B cell (primary cell): ENCODE measurements around the gene SETD6. TPM values are rescaled to one million over a fixed set of nuclear protein-coding genes. Genes with fewer than 3 reads are reported as not detected.
A peak's percentile ranks its signal among the peaks of the same experiment; 100 is the strongest.

Experiments
- ATAC-seq: fragments of 200-7000 bp; cut with Tn5 transposase; one replicate; pipeline ENCODE4 v1.10.0; 2021; ENCODE audit warnings: low read depth, mild to moderate bottlenecking, moderate number of reproducible peaks, moderate library complexity
- CTCF ChIA-PET: fragments of 350-600 bp; sonication (Branson Sonifier 250); formaldehyde crosslinking; loops from one replicate; lab custom pipeline; 2021; ENCODE audit warnings: antibody characterized with exemption, inconsistent platforms; lab: Charles Lee
- POLR2A ChIA-PET: fragments of 350-600 bp; sonication (Branson Sonifier 250); formaldehyde crosslinking; loops from one replicate; lab custom pipeline; 2021; ENCODE audit warnings: antibody characterized with exemption; lab: Charles Lee
- DNase-seq: peaks from one replicate; pipeline ENCODE4 v3.0.0; 2013
- H2AFZ ChIP-seq: 2 replicates; pipeline ENCODE4 v1.6.1; 2012; ENCODE audit warnings: mild to moderate bottlenecking, low read depth, low read length; ENCODE audit not compliant: insufficient read depth, poor library complexity, severe bottlenecking
- H3K27ac ChIP-seq, 2 donors: 1 replicate in 1 of 2; 2 replicates in 1 of 2; pipeline ENCODE4 v1.5.1; 2012 to 2013; ENCODE audit warnings: low read length in 2 of 2, mild to moderate bottlenecking in 2 of 2, moderate library complexity in 1 of 2
- H3K27me3 ChIP-seq, 4 experiments: fragments of 200-600 bp in 1 of 4; sonication (generic) in 1 of 4; replicated peaks in 1 of 4; 1 replicate in 2 of 4; 2 replicates in 2 of 4; pipeline versions ENCODE4 v1.6.1 to v1.7.0; 2013 to 2016; ENCODE audit warnings: low read length in 3 of 4, mild to moderate bottlenecking in 2 of 4, mixed read lengths in 1 of 4, moderate library complexity in 1 of 4; ENCODE audit not compliant: insufficient read depth in 4 of 4, control insufficient read depth in 3 of 4; ENCODE audit errors: control extremely low read depth in 1 of 4
- H3K36me3 ChIP-seq, 2 experiments: replicated peaks in 1 of 2; 1 replicate in 1 of 2; 2 replicates in 1 of 2; pipeline versions ENCODE4 v1.6.1 to v1.7.1; 2013; ENCODE audit warnings: low read length in 1 of 2; ENCODE audit not compliant: insufficient read depth in 2 of 2, control insufficient read depth in 1 of 2; ENCODE audit errors: control extremely low read depth in 1 of 2, extremely low read depth in 1 of 2
- H3K4me1 ChIP-seq, 2 donors: fragments of 200-600 bp in 1 of 2; sonication (generic) in 1 of 2; 1 replicate in 1 of 2; 2 replicates in 1 of 2; pipeline versions ENCODE4 v1.5.1 to v1.6.1; 2013 to 2017; ENCODE audit warnings: low read length in 2 of 2; ENCODE audit not compliant: control insufficient read depth in 2 of 2, insufficient read depth in 2 of 2
- H3K4me2 ChIP-seq: replicated peaks from 2 replicates; pipeline ENCODE3; 2012; ENCODE audit warnings: mild to moderate bottlenecking, low read depth, low read length; ENCODE audit not compliant: poor library complexity, severe bottlenecking
- H3K4me3 ChIP-seq, 5 experiments: fragments of 200-600 bp in 1 of 5; sonication (generic) in 1 of 5; 1 replicate in 3 of 5; 2 replicates in 2 of 5; pipeline versions ENCODE4 v1.5.1 to v1.7.0; 2011 to 2016; ENCODE audit warnings: low read length in 4 of 5, mild to moderate bottlenecking in 4 of 5, low read depth in 2 of 5, control low read depth in 1 of 5, moderate library complexity in 1 of 5; ENCODE audit not compliant: insufficient read depth in 1 of 5; ENCODE audit errors: control extremely low read depth in 1 of 5, extremely low read depth in 1 of 5
- H3K79me2 ChIP-seq: fragments of 200-600 bp; sonication (generic); one replicate; pipeline ENCODE4 v1.6.0; 2016; ENCODE audit warnings: low read length; ENCODE audit not compliant: control insufficient read depth, insufficient read depth
- H3K9ac ChIP-seq: fragments of 200-600 bp; sonication (generic); 2 replicates; pipeline ENCODE4 v1.6.1; 2017; ENCODE audit warnings: mild to moderate bottlenecking, low read length, moderate library complexity
- H3K9me3 ChIP-seq, 3 donors: one replicate each; pipeline versions ENCODE4 v1.6.1 to v1.7.1; 2013; ENCODE audit warnings: low read length in 2 of 3; ENCODE audit not compliant: control insufficient read depth in 2 of 3, insufficient read depth in 1 of 3; ENCODE audit errors: control extremely low read depth in 1 of 3
- H4K20me1 ChIP-seq: 2 replicates; pipeline ENCODE4 v1.6.0; 2012; ENCODE audit warnings: mild to moderate bottlenecking, low read length; ENCODE audit not compliant: insufficient read depth, control insufficient read depth, poor library complexity, severe bottlenecking
- H3K27ac Mint-ChIP-seq: one replicate; pipeline ENCODE4 v1.8.0; 2021; ENCODE audit warnings: mixed read lengths
- H3K27me3 Mint-ChIP-seq: one replicate; pipeline ENCODE4 v1.8.0; 2021; ENCODE audit warnings: mixed read lengths
- H3K4me1 Mint-ChIP-seq: one replicate; pipeline ENCODE4 v1.8.0; 2021; ENCODE audit warnings: mixed read lengths
- H3K4me3 Mint-ChIP-seq: one replicate; pipeline ENCODE4 v1.8.0; 2021; ENCODE audit warnings: mixed read lengths
- H3K9me3 Mint-ChIP-seq: one replicate; pipeline ENCODE4 v1.8.0; 2022; ENCODE audit warnings: mixed read lengths; ENCODE audit not compliant: insufficient read depth
- CTCF ChIP-seq: fragments of 200-600 bp; IDR thresholded peaks from one replicate; pipeline ENCODE4 v1.8.0; 2022; ENCODE audit warnings: antibody characterized with exemption, mild to moderate bottlenecking
- EZH2 ChIP-seq: IDR thresholded peaks from 2 replicates; pipeline ENCODE4 v1.6.1; 2012; ENCODE audit warnings: borderline replicate concordance, low read depth, mild to moderate bottlenecking, moderate library complexity, low read length; ENCODE audit not compliant: insufficient read depth, poor library complexity, severe bottlenecking
- WGBS: methylation state at CpG from one replicate; pipeline ENCODE4 v1.1.5; 2013; ENCODE audit warnings: missing lambda C conversion rate; ENCODE audit not compliant: insufficient coverage; 5-methylcytosine and 5-hydroxymethylcytosine counted together
- intact Hi-C: fragments of 100-400 bp; cut with micrococcal nuclease; formaldehyde crosslinking; loops from one replicate; pipeline ENCODE4 v1.10.0; 2022
- polyA plus RNA-seq: library from polyadenylated mRNA; depleted of rRNA; stranded (reverse); fragments of >200 nt; gene quantifications from 2 replicates; pipeline ENCODE4 v1.2.3, GENCODE V29; 2012
- total RNA-seq, 2 donors: library from RNA; stranded (reverse); fragments of 120-200 nt in 1 of 2; gene quantifications; 1 replicate in 1 of 2; 2 replicates in 1 of 2; pipeline versions ENCODE4 v1.2.3 to v1.2.4, GENCODE V29; 2013 to 2022

Gene SETD6
- total and polyA plus RNA-seq, 2 donors (not counting 1 experiment from before 2014, with no cell fraction given), result 24.2 to 37.4 TPM

GRCh38 chr16:58495521-58496331, 19.6 kb upstream of the SETD6 start:
- H3K79me2 ChIP-seq, result no peaks in the 10 kb centered on the region
- H2AFZ ChIP-seq, result no peak overlapping the region
- no peak overlapping the region for H3K9ac ChIP-seq
- H3K36me3 ChIP-seq, result no peaks in the 10 kb centered on the region
- DNase-seq (no peak), ATAC-seq (no peak)
- 76% methylated on average over 24 of the region's 24 CpGs for WGBS
- no peak overlapping the region for H3K4me3 ChIP-seq
- no peaks in the 10 kb centered on the region for H4K20me1 ChIP-seq
- ChIA-PET CTCF (interaction anchor here (1.4 to 2.1 kb wide), 2 partner anchors 8 to 10 kb away, joined by 4 to 6 read pairs; no protein-coding TSS in a partner anchor), POLR2A (no interaction called here)
- TF ChIP-seq CTCF (no peak), EZH2 (no peak)
- Mint-ChIP-seq H3K9me3 (no peaks in the 10 kb centered on the region), H3K4me1 (peaks cover 18% of the 10 kb centered on the region), H3K4me3 (no peak overlapping the region), H3K27ac (no peak overlapping the region), H3K27me3 (peaks cover 8% of the 10 kb centered on the region)
- peak overlapping the region; percentile 15 for H3K4me2 ChIP-seq
- peaks cover 8 to 17% of the 10 kb centered on the region in 2 donors for H3K4me1 ChIP-seq
- H3K27me3 ChIP-seq, result peaks cover 0 to 11% (median 3%) of the 10 kb centered on the region in 4 experiments
- intact Hi-C loops, result no loop called here
- H3K9me3 ChIP-seq, result peaks cover 0 to 3% (median 0%) of the 10 kb centered on the region in 3 donors
- no peak overlapping the region for H3K27ac ChIP-seq

- Histone ChIP-seq H3K4me1 (peaks cover 23 to 33% of the 10 kb centered on the region in 2 donors), H3K27me3 (peaks cover 0 to 28% (median 14%) of the 10 kb centered on the region in 4 experiments), H3K36me3 (no peaks in the 10 kb centered on the region), H3K9me3 (peaks cover 0 to 12% (median 0%) of the 10 kb centered on the region in 3 donors), H3K4me2 (no peak overlapping the region), H3K9ac (no peak overlapping the region), H3K4me3 (no peak overlapping the region), H3K79me2 (no peaks in the 10 kb centered on the region), H4K20me1 (no peaks in the 10 kb centered on the region), H2AFZ (no peak overlapping the region), H3K27ac (no peak overlapping the region)
- DNase-seq (no peak), ATAC-seq (no peak)
- Mint-ChIP-seq H3K27ac (no peak overlapping the region), H3K27me3 (peaks cover 14% of the 10 kb centered on the region), H3K9me3 (no peaks in the 10 kb centered on the region), H3K4me1 (peaks cover 30% of the 10 kb centered on the region), H3K4me3 (no peak overlapping the region)
- intact Hi-C loops, result no loop called here
- POLR2A ChIA-PET, result no interaction called here
- WGBS, result 79% methylated on average over 2 of the region's 2 CpGs
- CTCF ChIA-PET, result interaction anchor here (0.9 kb wide), 1 partner anchor 161 kb away, joined by 3 read pairs; no protein-coding TSS in a partner anchor
- no peak for TF ChIP-seq EZH2
- no peak for TF ChIP-seq CTCF
These were observed 17.8 kb upstream of the SETD6 start for GRCh38 chr16:58497468-58497867.
